Omental fat pad (tissue), 4 donors: Measurements from ENCODE around the gene AIMP1. TPM values are rescaled to one million over a fixed set of nuclear protein-coding genes. Genes with fewer than 3 reads are reported as not detected.

ENCODE experiments used
- ATAC-seq: fragments of 150-250 bp; one replicate; pipeline ENCODE4 v1.9.1; 2016; ENCODE audit warnings: mild to moderate bottlenecking, moderate library complexity; ENCODE audit not compliant: low FRiP score
- DNase-seq: peaks from one replicate; pipeline ENCODE4 v3.0.0-alpha.2; 2019; ENCODE audit warnings: low spot score
- total RNA-seq, 4 donors: library from RNA; depleted of rRNA; stranded (reverse); fragments of >200 nt; gene quantifications; one replicate each; pipeline ENCODE4 v1.1.0, GENCODE V29; 2016
- TF ChIP-seq, protein P1 (sequence below), 3 donors: fragments of 450-650 bp; IDR thresholded peaks; one replicate each; pipeline ENCODE4 v1.5.1; 2016 to 2017; ENCODE audit warnings: antibody characterized with exemption in 3 of 3, mild to moderate bottlenecking in 3 of 3, moderate library complexity in 2 of 3

The AIMP1 gene
- total RNA-seq, result 10 to 100 TPM; 19.3 to 26.5 (median 22.7) TPM

DNA sequence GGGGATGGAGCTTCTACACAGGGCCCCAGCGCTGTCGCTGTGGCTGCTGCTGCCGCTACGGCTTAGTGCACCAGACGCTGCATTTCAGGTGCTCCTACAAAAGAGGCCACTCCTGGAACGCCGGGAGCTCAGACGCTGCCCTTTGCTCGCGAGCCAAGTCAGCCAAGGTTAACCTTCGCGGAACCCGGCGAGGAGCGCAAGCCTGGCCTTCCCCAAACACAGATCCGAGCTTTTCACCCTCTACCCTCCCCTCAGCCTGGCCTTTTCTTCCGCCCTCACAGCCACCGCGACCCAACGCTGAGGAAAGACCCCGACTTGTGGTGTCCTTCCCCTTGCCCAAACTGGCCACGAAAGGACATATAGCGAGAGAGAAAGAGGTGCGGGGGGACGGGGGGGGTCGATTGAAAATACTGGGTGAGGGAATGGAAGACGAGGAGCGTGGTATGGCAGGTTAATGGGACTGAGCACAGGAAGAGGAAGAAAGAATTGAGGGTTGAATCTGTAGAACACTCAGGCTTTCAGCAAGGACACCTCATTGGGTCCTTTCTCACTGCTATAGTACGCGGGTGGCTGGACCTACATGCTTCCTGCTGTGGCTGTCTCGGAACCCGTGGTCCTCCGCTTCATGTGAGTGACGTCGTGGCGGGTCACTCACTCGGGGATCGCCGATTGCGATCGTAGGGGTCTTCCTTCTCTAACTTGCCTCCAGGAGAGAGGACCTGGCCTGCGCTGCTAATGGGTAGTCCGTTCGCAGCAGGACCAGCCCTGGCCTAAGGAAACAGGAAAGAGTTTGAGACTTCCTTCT is at the start of gene AIMP1, which contains the start of gene TBCK:
TSS of gene AIMP1 (plus strand) at position 583 of the 805 bp plus-strand sequence. CDS start 8,460 bp downstream, outside the sequence.
TSS of gene TBCK (minus strand) at position 242 of the 805 bp plus-strand sequence. CDS start 7,249 bp downstream, outside the sequence.
- peak; percentile 97 for ATAC-seq
- TF ChIP-seq, protein P1, sequence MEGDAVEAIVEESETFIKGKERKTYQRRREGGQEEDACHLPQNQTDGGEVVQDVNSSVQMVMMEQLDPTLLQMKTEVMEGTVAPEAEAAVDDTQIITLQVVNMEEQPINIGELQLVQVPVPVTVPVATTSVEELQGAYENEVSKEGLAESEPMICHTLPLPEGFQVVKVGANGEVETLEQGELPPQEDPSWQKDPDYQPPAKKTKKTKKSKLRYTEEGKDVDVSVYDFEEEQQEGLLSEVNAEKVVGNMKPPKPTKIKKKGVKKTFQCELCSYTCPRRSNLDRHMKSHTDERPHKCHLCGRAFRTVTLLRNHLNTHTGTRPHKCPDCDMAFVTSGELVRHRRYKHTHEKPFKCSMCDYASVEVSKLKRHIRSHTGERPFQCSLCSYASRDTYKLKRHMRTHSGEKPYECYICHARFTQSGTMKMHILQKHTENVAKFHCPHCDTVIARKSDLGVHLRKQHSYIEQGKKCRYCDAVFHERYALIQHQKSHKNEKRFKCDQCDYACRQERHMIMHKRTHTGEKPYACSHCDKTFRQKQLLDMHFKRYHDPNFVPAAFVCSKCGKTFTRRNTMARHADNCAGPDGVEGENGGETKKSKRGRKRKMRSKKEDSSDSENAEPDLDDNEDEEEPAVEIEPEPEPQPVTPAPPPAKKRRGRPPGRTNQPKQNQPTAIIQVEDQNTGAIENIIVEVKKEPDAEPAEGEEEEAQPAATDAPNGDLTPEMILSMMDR (IDR thresholded peaks at IDR 0.05), result no peak
- peak; percentile 65 for DNase-seq

GRCh38 chr4:106268786-106269185 is 47.6 kb upstream of the AIMP1 start:
- TF ChIP-seq, protein P1 (IDR thresholded peaks at IDR 0.05), result no peak
- ATAC-seq (peak; percentile 62), DNase-seq (no peak)

GRCh38 chr4:106269711-106270110 is 46.6 kb upstream of the AIMP1 start:
- TF ChIP-seq, protein P1 (IDR thresholded peaks at IDR 0.05), result no peak

GRCh38 chr4:106270736-106271135 is 45.6 kb upstream of the AIMP1 start:
- TF ChIP-seq, protein P1 (IDR thresholded peaks at IDR 0.05), result no peak
- ATAC-seq (no peak), DNase-seq (no peak)

More at GRCh38 chr4:106269711-106270110, 46.6 kb upstream of the AIMP1 start:
- ATAC-seq (no peak), DNase-seq (no peak)

- DNase-seq (no peak), ATAC-seq (no peak)
- TF ChIP-seq, protein P1 (IDR thresholded peaks at IDR 0.05), result no peak
These were observed 42.5 kb upstream of the AIMP1 start for GRCh38 chr4:106273831-106274230.

GRCh38 chr4:106277140-106277675 is 39.1 kb upstream of the AIMP1 start:
- ATAC-seq, result no peak
- TF ChIP-seq, protein P1 (IDR thresholded peaks at IDR 0.05), result no peak
- DNase-seq, result no peak
